SIG-M5 treated with dmso at 0.1 percent for 504 hours (cell line): Measurements from ENCODE around the gene CRYGN.

Source experiments
- DNase-seq: peaks from one replicate; lab custom pipeline; 2025; ENCODE audit not compliant: unreplicated experiment; lab: John Stamatoyannopoulos, UW

CRYGN gene

GRCh38 chr7:151393031-151393977 is 46.6 kb downstream of the CRYGN start:
- DNase-seq: no peak

GRCh38 chr7:151392426-151392825 is 47.5 kb downstream of the CRYGN start:
- DNase-seq: no peak

- no peak for DNase-seq
Measured at GRCh38 chr7:151392002-151392401, 47.9 kb downstream of the CRYGN start.

GRCh38 chr7:151391358-151391730 is 48.6 kb downstream of the CRYGN start:
- no peak for DNase-seq

- DNase-seq: no peak
Measured at GRCh38 chr7:151390598-151391357, 49.2 kb downstream of the CRYGN start.

- DNase-seq: no peak
Measured at GRCh38 chr7:151389768-151390597, 50.0 kb downstream of the CRYGN start.

- no peak for DNase-seq
Measured at GRCh38 chr7:151389096-151389767, 50.7 kb downstream of the CRYGN start.

- no peak for DNase-seq
Measured at GRCh38 chr7:151388430-151388829, 51.5 kb downstream of the CRYGN start.

GRCh38 chr7:151388007-151388297 is 52.0 kb downstream of the CRYGN start:
- DNase-seq: no peak

GRCh38 chr7:151387161-151388006 is 52.6 kb downstream of the CRYGN start:
- no peak for DNase-seq

- no peak for DNase-seq
Measured at GRCh38 chr7:151386301-151387160, 53.4 kb downstream of the CRYGN start.

GRCh38 chr7:151385626-151386300 is 54.2 kb downstream of the CRYGN start:
- DNase-seq: no peak

- no peak for DNase-seq
Measured at GRCh38 chr7:151384776-151385625, 54.9 kb downstream of the CRYGN start.

- DNase-seq: no peak
Measured at GRCh38 chr7:151384352-151384697, 55.6 kb downstream of the CRYGN start.

GRCh38 chr7:151383638-151384351 is 56.1 kb downstream of the CRYGN start:
- no peak for DNase-seq

GRCh38 chr7:151382079-151382885 is 57.7 kb downstream of the CRYGN start:
- DNase-seq: no peak
